ENCODE measurements around the gene LCE3A.
A peak's percentile ranks its signal among the peaks of the same experiment; 100 is the strongest.
"Not testable (repeated sequence)": the region's sequence is repeated elsewhere in the genome, so short reads cannot be mapped to it uniquely, and the experiment has no call there.

LCE3A gene, protein sequence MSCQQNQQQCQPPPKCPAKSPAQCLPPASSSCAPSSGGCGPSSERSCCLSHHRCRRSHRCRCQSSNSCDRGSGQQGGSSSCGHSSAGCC

DNA sequence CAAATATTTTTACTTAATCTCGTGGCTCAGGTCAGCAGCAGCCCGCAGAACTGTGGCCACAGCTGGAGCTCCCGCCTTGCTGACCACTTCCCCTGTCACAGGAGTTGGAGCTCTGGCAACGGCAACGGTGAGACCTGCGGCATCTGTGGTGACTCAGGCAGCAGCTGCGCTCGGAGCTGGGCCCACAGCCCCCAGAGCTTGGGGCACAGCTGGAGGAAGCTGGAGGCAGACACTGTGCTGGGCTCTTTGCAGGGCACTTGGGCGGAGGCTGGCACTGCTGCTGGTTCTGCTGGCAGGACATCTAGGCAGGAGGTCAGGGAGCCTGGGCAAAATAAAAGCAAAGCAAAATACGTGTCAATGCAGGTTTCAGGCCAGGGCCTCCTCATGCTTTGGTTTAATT, at the start of gene LCE3A:
LCE3A (minus strand) TSS at position 301 of the 400 bp plus-strand sequence; CDS start at position 301, 0 bp downstream.
- H3K4me3 ChIP-seq (ENCODE audit: low read depth, low read length), result 0 out of 2 replicates have a peak within 1 kb of the TSS, but pooled peaks have one; percentile 9
- H3K9ac ChIP-seq (ENCODE audit: low read length), result no peak within 1 kb of the TSS
- peaks cover 62% of the 10 kb centered on the region for H3K9me3 ChIP-seq (ENCODE audit: control insufficient read depth, insufficient read depth, low read depth, low read length)
- no peak within 1 kb of the TSS for H3K27ac ChIP-seq (ENCODE audit: low read depth, low read length)
- peaks cover 24% of the 10 kb centered on the region for H3K27me3 ChIP-seq (ENCODE audit: control insufficient read depth, insufficient read depth, low read length)
- no peaks in the 10 kb centered on the region; the same call in 1 of the 2 replicates for H3K4me1 ChIP-seq (ENCODE audit: control insufficient read depth, insufficient read depth, low read length)
- no peaks in the 10 kb centered on the region for H3K36me3 ChIP-seq (ENCODE audit: control insufficient read depth, insufficient read depth, low read length)

DNA sequence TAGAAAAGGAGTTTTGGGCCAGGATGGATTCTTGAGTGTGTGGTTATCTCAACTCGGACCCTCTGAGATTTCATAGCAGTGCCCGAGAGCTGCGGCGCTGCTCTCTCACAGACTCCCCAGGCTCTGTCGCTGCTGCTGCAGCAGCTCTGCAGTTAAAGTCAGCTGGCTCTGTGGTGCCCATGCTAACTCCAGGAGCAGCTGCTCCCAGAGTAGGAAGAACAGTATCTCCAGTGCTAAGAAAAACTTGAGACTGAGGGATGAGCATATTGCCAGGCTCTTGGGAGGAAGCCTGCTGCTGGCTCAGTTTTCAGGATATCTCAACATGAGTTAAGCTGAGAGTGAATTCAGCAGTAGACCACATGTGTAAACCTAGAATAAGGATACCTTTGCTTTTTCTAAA, 44.7 kb upstream of the LCE3A start:
- H3K9me3 ChIP-seq (ENCODE audit: control insufficient read depth, insufficient read depth, low read depth, low read length), result peaks cover 28% of the 10 kb centered on the region; the same call in 1 of the 2 replicates
- H3K27ac ChIP-seq (ENCODE audit: low read depth, low read length), result no peak overlapping the region
- no peak overlapping the region for H3K4me3 ChIP-seq (ENCODE audit: low read depth, low read length)
- no peak overlapping the region for H3K9ac ChIP-seq (ENCODE audit: low read length)
- no peaks in the 10 kb centered on the region for H3K4me1 ChIP-seq (ENCODE audit: control insufficient read depth, insufficient read depth, low read length)
- no peaks in the 10 kb centered on the region for H3K36me3 ChIP-seq (ENCODE audit: control insufficient read depth, insufficient read depth, low read length)
- peaks cover 15% of the 10 kb centered on the region; the same call in 1 of the 2 replicates for H3K27me3 ChIP-seq (ENCODE audit: control insufficient read depth, insufficient read depth, low read length)

DNA sequence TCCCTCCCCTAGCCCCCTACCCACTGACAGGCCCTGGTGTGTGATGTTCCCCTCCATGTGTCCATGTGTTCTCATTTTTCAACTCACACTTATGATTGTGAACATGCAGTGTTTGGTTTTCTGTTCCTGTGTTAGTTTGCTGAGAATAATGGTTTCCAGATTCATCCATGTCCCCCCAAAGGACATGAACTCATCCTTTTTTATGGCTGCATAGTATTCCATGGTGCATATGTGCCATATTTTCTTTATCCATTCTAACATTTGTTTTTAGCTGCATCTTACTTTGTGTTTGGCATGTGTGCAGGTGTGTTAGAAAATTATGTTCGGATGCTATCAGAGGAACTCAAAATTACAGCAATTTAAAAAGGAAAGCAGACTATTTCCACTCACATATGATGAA, 43.3 kb upstream of the LCE3A start:
- H3K36me3 ChIP-seq (ENCODE audit: control insufficient read depth, insufficient read depth, low read length); H3K4me3 ChIP-seq (ENCODE audit: low read depth, low read length); H3K9ac ChIP-seq (ENCODE audit: low read length); H3K4me1 ChIP-seq (ENCODE audit: control insufficient read depth, insufficient read depth, low read length); H3K27ac ChIP-seq (ENCODE audit: low read depth, low read length): not testable (repeated sequence)
- Histone ChIP-seq H3K9me3 (ENCODE audit: control insufficient read depth, insufficient read depth, low read depth, low read length) (peaks cover 21% of the 10 kb centered on the region; the same call in 1 of the 2 replicates), H3K27me3 (ENCODE audit: control insufficient read depth, insufficient read depth, low read length) (peaks cover 17% of the 10 kb centered on the region; the same call in 1 of the 2 replicates)

DNA sequence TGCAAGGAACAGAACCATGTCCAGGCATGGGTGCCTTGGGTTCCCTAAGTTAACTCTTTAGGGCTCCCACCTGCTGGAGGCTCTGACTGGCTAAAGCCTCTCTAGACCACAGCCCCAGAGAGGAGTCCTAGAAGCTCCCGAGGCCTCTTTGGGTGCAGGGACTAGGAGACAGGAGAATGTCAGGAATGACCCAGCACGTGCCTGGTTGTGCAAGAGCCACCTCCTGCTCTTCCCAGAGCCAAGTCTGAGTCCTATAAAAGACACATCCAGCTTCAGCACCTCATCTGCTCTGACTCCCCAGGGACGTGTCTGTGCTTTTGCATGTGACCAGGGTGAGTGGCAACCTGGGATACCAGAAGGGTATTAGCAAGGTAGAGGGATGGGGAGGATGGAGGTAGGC, 40.2 kb upstream of the LCE3A start, which contains the start of gene LCE2D:
LCE2D (plus strand) TSS at position 283 of the 400 bp plus-strand sequence. CDS start 726 bp downstream, outside the sequence.
- H3K4me3 ChIP-seq (ENCODE audit: low read depth, low read length), result no peak within 1 kb of the TSS
- peaks cover 26% of the 10 kb centered on the region; the same call in 1 of the 2 replicates for H3K27me3 ChIP-seq (ENCODE audit: control insufficient read depth, insufficient read depth, low read length)
- H3K27ac ChIP-seq (ENCODE audit: low read depth, low read length), result no peak within 1 kb of the TSS
- no peaks in the 10 kb centered on the region for H3K4me1 ChIP-seq (ENCODE audit: control insufficient read depth, insufficient read depth, low read length)
- no peaks in the 10 kb centered on the region for H3K36me3 ChIP-seq (ENCODE audit: control insufficient read depth, insufficient read depth, low read length)
- H3K9ac ChIP-seq (ENCODE audit: low read length), result no peak within 1 kb of the TSS
- H3K9me3 ChIP-seq (ENCODE audit: control insufficient read depth, insufficient read depth, low read depth, low read length), result peaks cover 22% of the 10 kb centered on the region; the same call in 1 of the 2 replicates

DNA sequence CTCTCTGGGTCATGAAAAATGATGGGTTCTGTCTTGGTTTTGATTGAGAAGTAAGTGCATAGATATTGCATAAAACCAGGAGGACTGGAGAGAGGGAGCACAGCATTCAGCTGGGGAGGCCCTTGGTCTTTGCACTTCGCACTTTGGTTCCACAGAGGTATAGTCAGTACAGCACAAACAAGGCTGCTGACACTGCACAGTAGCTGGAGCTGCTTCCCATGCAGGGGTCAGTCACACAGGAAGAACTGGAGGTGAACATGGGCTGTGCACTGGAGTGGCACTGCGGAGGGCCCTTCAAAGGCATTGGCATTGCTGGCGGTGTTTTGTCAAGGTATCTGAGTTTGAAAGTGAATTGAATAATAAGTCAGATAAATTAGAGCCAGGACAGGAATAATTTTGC, 35.7 kb upstream of the LCE3A start:
- no peak overlapping the region for H3K9ac ChIP-seq (ENCODE audit: low read length)
- no peak overlapping the region for H3K4me3 ChIP-seq (ENCODE audit: low read depth, low read length)
- peaks cover 21% of the 10 kb centered on the region; the same call in 1 of the 2 replicates for H3K9me3 ChIP-seq (ENCODE audit: control insufficient read depth, insufficient read depth, low read depth, low read length)
- no peaks in the 10 kb centered on the region for H3K4me1 ChIP-seq (ENCODE audit: control insufficient read depth, insufficient read depth, low read length)
- peaks cover 22% of the 10 kb centered on the region; the same call in 1 of the 2 replicates for H3K27me3 ChIP-seq (ENCODE audit: control insufficient read depth, insufficient read depth, low read length)
- H3K36me3 ChIP-seq (ENCODE audit: control insufficient read depth, insufficient read depth, low read length), result no peaks in the 10 kb centered on the region
- H3K27ac ChIP-seq (ENCODE audit: low read depth, low read length), result no peak overlapping the region

DNA sequence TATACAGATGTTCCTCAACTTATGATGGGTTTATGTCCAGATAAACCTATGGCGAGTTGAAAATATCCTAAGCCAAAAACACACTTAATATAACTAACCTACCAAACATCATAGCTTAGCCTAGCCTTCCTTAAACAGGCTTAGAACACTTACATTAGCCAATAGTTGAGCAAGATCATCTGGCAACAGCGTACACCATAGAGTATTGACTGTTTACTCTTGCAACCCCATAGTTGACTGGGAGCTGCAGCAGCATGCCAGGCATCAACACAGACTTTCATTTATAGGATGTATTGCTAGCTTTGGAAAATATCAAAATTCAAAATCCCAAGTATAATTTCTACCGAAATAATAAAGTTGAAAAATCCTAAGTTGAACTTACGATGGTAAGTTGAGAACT, 34.8 kb upstream of the LCE3A start:
- Histone ChIP-seq H3K4me3 (ENCODE audit: low read depth, low read length) (no peak overlapping the region), H3K27me3 (ENCODE audit: control insufficient read depth, insufficient read depth, low read length) (peaks cover 14% of the 10 kb centered on the region; the same call in 1 of the 2 replicates), H3K9me3 (ENCODE audit: control insufficient read depth, insufficient read depth, low read depth, low read length) (peaks cover 12% of the 10 kb centered on the region; the same call in 1 of the 2 replicates), H3K9ac (ENCODE audit: low read length) (no peak overlapping the region), H3K27ac (ENCODE audit: low read depth, low read length) (no peak overlapping the region), H3K36me3 (ENCODE audit: control insufficient read depth, insufficient read depth, low read length) (no peaks in the 10 kb centered on the region), H3K4me1 (ENCODE audit: control insufficient read depth, insufficient read depth, low read length) (no peaks in the 10 kb centered on the region)

DNA sequence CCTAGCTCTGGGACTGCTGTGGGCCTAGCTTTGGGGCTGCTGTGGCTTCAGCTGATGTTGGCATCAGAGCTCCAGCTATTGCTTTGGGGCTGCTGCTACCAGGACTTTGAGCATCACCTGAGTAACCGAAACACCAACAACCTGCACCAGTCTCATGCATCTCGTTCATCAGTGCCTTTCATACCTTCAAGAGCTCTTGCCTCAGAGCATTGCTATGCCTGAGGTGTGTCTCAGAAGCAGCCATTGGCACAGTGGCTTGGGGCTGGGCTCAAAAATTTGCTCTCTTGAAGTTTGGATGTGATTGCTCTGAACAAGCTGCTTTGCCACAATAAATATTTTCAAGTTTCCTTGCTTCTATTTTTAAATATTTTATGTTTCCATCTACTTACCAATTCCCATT, 33.6 kb upstream of the LCE3A start:
- Histone ChIP-seq H3K9ac (ENCODE audit: low read length) (no peak overlapping the region), H3K4me3 (ENCODE audit: low read depth, low read length) (no peak overlapping the region), H3K36me3 (ENCODE audit: control insufficient read depth, insufficient read depth, low read length) (no peaks in the 10 kb centered on the region), H3K27ac (ENCODE audit: low read depth, low read length) (no peak overlapping the region), H3K4me1 (ENCODE audit: control insufficient read depth, insufficient read depth, low read length) (no peaks in the 10 kb centered on the region), H3K9me3 (ENCODE audit: control insufficient read depth, insufficient read depth, low read depth, low read length) (peaks cover 15% of the 10 kb centered on the region; the same call in 1 of the 2 replicates), H3K27me3 (ENCODE audit: control insufficient read depth, insufficient read depth, low read length) (peaks cover 17% of the 10 kb centered on the region; the same call in 1 of the 2 replicates)

DNA sequence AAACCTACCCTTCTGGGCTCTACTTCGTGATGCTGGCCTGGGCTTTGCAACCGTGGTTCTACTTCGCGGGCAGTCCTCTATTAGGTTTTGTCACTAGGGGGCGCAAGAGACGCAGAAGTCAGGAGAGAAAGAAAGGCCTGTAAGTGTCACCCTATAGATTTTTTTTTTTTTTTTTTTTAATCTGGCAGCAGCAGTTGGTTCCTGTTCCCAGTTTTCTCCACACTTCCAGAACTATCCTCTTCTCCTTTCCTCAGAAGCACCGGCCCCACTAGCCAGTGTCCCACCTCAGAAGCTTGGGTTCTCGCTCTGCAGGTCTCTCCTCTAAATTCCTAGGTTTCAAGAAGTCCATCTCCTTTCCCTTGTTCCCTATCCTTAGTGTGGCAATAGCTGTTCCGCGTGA, 31.2 kb upstream of the LCE3A start:
- Histone ChIP-seq H3K36me3 (ENCODE audit: control insufficient read depth, insufficient read depth, low read length) (no peaks in the 10 kb centered on the region), H3K4me3 (ENCODE audit: low read depth, low read length) (no peak overlapping the region), H3K27ac (ENCODE audit: low read depth, low read length) (no peak overlapping the region), H3K27me3 (ENCODE audit: control insufficient read depth, insufficient read depth, low read length) (peaks cover 9% of the 10 kb centered on the region; the same call in 1 of the 2 replicates), H3K9ac (ENCODE audit: low read length) (no peak overlapping the region), H3K9me3 (ENCODE audit: control insufficient read depth, insufficient read depth, low read depth, low read length) (peaks cover 11% of the 10 kb centered on the region; the same call in 1 of the 2 replicates), H3K4me1 (ENCODE audit: control insufficient read depth, insufficient read depth, low read length) (no peaks in the 10 kb centered on the region)

DNA sequence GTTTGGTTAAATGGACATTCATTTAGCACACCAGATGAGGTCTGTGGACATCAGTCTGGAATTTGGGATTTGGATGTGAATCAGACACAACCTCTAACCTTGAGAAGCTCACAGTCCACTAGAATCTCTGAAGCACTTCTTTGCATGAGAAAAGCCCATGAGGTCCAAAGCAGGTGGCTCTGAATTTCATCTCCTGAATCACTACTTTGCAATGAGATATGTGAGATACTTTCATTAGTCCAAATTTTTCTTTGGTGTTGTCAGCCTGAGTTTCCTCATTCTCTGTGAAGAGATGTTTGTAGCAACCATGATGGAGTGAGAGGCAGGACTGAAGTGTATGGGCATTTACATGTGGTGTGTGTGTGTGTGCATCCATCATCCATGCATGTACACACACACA, 23.8 kb upstream of the LCE3A start:
- no peak overlapping the region for H3K27ac ChIP-seq (ENCODE audit: low read depth, low read length)
- H3K9me3 ChIP-seq (ENCODE audit: control insufficient read depth, insufficient read depth, low read depth, low read length), result peaks cover 19% of the 10 kb centered on the region; the same call in 1 of the 2 replicates
- H3K4me1 ChIP-seq (ENCODE audit: control insufficient read depth, insufficient read depth, low read length), result no peaks in the 10 kb centered on the region
- no peak overlapping the region for H3K9ac ChIP-seq (ENCODE audit: low read length)
- no peaks in the 10 kb centered on the region for H3K36me3 ChIP-seq (ENCODE audit: control insufficient read depth, insufficient read depth, low read length)
- no peak overlapping the region for H3K4me3 ChIP-seq (ENCODE audit: low read depth, low read length)
- H3K27me3 ChIP-seq (ENCODE audit: control insufficient read depth, insufficient read depth, low read length), result peaks cover 4% of the 10 kb centered on the region; the same call in 1 of the 2 replicates

DNA sequence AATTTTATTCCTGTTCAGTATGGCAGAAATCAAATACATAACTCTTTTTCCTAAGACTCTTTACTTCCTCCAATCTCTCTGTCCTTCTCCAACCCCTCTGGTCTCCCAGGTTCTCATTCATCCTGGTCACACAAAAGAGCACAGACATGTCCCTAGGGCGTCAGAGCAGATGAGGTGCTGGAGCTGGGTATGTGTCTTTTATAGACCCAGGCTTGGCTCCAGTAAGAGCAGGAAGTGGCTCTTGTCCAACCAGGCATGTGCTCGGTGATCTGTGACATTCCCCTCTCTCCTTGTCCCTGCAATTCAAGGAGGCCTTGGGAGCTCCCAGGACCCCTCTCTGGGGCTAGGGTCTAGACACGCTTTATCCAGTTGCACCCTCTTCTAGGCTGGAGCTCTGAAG, 22.2 kb upstream of the LCE3A start:
- H3K9me3 ChIP-seq (ENCODE audit: control insufficient read depth, insufficient read depth, low read depth, low read length), result peaks cover 25% of the 10 kb centered on the region; the same call in 1 of the 2 replicates
- H3K4me1 ChIP-seq (ENCODE audit: control insufficient read depth, insufficient read depth, low read length), result no peaks in the 10 kb centered on the region
- no peak overlapping the region for H3K9ac ChIP-seq (ENCODE audit: low read length)
- peaks cover 4% of the 10 kb centered on the region; the same call in 1 of the 2 replicates for H3K27me3 ChIP-seq (ENCODE audit: control insufficient read depth, insufficient read depth, low read length)
- H3K27ac ChIP-seq (ENCODE audit: low read depth, low read length), result no peak overlapping the region
- no peaks in the 10 kb centered on the region for H3K36me3 ChIP-seq (ENCODE audit: control insufficient read depth, insufficient read depth, low read length)
- H3K4me3 ChIP-seq (ENCODE audit: low read depth, low read length), result no peak overlapping the region

DNA sequence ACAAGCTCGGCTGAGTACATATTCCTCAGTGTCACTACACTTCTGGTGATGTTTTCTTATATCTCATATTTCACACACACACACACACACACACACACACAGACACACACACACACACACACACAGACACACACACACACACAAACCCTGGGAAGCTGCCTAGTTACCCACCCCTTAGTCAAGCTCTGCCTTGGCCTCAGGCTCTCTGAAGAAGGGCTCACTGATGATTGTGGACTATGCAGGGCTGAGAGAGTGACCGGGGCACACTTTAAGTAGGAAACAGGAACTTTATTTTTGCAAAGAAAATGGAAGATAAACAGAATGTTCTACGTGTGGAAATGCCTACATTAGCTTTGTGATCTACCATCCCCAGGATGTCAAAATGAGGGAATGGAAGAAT, 21.0 kb upstream of the LCE3A start:
- no peak overlapping the region for H3K9ac ChIP-seq (ENCODE audit: low read length)
- H3K27ac ChIP-seq (ENCODE audit: low read depth, low read length), result no peak overlapping the region
- H3K27me3 ChIP-seq (ENCODE audit: control insufficient read depth, insufficient read depth, low read length), result peaks cover 4% of the 10 kb centered on the region; the same call in 1 of the 2 replicates
- no peaks in the 10 kb centered on the region for H3K36me3 ChIP-seq (ENCODE audit: control insufficient read depth, insufficient read depth, low read length)
- no peak overlapping the region for H3K4me3 ChIP-seq (ENCODE audit: low read depth, low read length)
- H3K4me1 ChIP-seq (ENCODE audit: control insufficient read depth, insufficient read depth, low read length), result no peaks in the 10 kb centered on the region
- peaks cover 25% of the 10 kb centered on the region; the same call in 1 of the 2 replicates for H3K9me3 ChIP-seq (ENCODE audit: control insufficient read depth, insufficient read depth, low read depth, low read length)
